ENCODE data around the gene LIPH. TPM values are rescaled to one million over a fixed set of nuclear protein-coding genes. Genes with fewer than 3 reads are reported as not detected.

LIPH gene
- total RNA-seq, 4 donors from 2014 or later: 0.22 to 3.8 (median 0.34) TPM; not detected in 1

DNA sequence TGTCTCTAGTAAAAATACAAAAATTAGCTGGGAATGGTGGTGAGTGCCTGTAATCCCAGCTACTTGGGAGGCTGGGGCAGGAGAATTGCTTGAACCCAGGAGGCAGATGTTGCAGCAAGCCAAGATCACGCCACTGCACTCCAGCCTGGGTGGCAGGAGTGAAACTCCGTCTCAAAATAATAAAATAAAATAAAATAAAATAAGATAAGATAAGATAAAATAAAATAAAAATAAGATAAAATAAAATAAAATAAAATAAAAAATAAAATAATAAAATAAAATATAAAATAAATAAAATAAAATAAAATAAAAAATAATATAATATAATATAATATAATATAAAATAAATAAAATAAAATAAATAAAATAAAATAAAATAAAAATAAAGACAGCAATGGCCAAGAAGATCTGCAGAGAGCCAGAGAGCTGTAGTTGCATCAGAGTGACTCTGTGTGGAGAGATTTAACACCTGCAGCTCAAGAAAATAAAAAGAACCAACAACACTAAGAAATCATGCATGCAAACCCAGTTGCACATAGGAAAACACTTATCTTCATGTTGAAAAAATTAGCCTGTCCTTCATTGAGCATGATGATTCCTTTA lies 25.9 kb downstream of the LIPH start:
- TF ChIP-seq, protein P1, sequence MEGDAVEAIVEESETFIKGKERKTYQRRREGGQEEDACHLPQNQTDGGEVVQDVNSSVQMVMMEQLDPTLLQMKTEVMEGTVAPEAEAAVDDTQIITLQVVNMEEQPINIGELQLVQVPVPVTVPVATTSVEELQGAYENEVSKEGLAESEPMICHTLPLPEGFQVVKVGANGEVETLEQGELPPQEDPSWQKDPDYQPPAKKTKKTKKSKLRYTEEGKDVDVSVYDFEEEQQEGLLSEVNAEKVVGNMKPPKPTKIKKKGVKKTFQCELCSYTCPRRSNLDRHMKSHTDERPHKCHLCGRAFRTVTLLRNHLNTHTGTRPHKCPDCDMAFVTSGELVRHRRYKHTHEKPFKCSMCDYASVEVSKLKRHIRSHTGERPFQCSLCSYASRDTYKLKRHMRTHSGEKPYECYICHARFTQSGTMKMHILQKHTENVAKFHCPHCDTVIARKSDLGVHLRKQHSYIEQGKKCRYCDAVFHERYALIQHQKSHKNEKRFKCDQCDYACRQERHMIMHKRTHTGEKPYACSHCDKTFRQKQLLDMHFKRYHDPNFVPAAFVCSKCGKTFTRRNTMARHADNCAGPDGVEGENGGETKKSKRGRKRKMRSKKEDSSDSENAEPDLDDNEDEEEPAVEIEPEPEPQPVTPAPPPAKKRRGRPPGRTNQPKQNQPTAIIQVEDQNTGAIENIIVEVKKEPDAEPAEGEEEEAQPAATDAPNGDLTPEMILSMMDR (IDR thresholded peaks at IDR 0.05; ENCODE audit: low read depth): no peak

DNA sequence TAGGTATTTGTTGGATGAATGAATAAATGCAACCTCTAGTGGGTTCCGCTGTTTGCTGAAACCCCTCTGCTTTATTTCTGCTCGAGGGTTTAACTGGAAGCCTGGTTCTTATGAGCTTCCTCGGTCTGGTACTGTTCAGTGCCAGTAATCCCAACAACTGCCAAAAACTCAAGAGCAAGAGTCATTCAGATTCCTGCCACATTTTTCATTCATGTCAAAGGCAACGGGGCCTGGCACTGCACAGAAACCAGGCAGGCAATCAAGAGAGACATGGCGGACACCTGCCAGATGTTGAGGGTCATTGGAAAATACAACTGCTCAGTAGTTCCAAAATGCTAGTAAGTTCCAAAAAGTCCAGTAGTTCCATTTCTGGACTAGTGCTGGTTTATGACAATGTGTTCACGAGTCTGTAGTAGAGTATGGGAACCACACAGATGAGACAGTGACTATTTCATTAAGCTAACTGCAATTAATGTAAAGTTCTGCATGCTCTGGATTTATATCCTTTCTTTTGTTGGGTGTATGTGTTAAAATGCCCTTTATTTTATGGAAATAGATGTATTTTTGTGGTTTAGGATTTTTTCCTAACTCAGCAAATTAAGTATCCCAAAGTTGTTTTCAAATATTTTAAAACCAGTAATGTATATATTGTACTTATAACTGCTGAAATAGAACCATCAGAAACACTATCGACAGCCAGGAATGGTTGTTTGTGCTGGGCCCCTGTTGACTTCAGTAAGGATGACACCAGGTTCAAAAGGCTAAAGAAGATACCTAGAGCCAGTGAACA lies 30.8 kb downstream of the LIPH start:
- TF ChIP-seq, protein P1 (IDR thresholded peaks at IDR 0.05; ENCODE audit: low read depth): no peak

DNA sequence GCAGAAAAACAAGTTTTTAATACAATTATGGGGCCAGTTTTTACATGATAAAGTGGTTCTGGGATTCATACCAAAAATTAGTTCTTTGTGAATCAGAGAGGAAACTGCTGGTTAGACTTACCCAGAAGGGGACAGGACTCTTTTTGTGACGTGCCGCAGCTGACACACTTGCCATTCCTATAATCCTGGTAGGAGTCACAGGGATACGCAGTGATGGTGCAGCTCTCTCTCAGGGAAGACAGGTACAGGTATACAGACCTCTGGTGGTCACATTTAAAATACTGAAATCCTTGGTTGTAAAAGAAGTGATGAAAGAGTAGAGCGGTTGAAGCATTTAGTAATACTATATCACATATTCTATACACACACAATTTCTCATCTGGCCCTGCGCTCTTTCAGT lies 33.4 kb downstream of the LIPH start:
- TF ChIP-seq, protein P1 (IDR thresholded peaks at IDR 0.05; ENCODE audit: low read depth): no peak

DNA sequence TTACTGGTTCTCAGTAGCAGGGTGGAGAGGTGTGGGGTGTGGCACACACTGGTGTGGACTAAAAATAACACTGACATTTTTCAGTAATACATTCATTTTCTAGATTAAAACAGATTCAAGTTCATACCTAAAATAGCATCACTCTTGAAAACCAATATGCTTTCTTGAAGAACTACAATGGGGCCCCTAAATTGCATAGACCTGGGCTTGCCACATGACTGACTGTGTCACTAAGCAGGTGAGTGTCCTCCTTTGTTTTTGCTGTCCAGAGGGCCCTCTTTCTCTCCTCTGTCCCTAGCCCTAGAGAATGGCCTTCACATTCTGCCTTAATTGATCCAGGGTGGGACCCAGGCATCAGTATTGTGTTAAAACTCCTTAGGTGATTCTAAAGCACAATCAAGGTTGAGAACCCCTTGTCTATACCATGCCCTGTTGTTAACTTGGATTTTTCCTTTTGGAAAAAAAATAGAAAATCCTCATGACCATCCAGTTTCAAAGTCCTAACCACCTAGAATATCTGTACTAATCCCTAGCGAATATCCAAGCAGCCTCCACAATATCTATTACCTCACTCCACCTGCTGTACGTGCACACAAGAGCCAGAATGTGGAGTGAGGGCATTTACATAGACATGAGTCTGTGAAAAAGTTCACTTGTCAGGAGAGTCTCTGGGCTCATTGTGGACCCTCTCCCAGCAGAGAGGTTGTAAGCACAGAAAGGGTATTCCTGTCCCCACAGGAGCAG lies 34.8 kb downstream of the LIPH start:
- TF ChIP-seq, protein P1 (IDR thresholded peaks at IDR 0.05; ENCODE audit: low read depth): no peak

DNA sequence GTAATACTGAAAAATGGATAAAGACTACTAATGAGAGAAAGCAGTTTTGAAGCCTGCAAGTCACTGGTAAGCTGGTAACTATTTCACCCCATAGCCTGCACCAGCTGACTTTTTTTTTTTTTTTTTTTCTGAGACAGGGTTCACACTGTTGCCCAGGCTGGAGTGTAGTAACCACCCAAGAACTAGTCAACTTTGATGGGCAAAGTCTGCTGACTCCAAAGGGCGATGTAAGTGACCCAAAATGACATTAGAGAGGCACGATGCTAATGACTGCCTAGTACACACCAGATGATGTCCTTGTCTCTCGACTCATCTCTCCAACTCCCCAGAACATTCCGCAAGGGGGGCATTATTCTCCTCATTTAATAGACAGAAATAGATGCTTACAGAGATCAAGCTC lies 40.7 kb downstream of the LIPH start:
- TF ChIP-seq, protein P1 (IDR thresholded peaks at IDR 0.05; ENCODE audit: low read depth): no peak

DNA sequence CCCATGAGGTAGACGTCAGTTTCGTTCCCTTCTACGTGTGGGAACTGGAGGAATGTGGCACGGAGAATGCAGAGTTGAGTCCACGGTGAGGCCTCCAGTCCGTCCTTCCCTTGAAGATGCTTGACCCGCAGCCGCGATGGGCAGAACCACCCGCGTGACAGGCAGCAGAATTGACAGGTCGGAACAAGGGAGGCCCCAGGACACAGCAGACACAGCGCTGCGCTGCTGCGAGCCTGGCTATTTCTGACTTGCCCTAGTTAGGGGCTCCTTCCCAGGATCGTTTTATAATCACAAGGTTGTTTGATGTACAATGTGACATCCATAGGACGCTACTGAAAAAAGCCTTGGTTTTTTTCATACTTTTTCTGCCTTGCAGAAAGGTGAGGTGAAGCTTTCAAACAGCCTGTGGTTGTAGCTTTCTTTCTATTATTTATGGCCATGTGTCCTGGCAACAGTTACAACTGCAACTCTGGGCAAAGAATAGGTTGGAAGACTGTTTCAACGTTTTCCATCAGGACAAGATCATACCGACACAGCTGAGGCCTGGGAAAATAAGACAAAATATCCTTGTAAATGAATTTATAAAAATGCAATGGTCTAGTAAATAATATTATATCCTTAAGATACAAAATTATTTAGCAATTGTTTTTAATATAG lies 43.9 kb downstream of the LIPH start:
- TF ChIP-seq, protein P1 (IDR thresholded peaks at IDR 0.05; ENCODE audit: low read depth): no peak

All from subcutaneous adipose tissue (tissue), 4 donors.